ENCODE data around the gene KCNMA1. TPM values are rescaled to one million over a fixed set of nuclear protein-coding genes. Genes with fewer than 3 reads are reported as not detected.

The KCNMA1 gene
- total RNA-seq, 2 donors from 2014 or later, result 0.48 to 0.56 TPM

DNA sequence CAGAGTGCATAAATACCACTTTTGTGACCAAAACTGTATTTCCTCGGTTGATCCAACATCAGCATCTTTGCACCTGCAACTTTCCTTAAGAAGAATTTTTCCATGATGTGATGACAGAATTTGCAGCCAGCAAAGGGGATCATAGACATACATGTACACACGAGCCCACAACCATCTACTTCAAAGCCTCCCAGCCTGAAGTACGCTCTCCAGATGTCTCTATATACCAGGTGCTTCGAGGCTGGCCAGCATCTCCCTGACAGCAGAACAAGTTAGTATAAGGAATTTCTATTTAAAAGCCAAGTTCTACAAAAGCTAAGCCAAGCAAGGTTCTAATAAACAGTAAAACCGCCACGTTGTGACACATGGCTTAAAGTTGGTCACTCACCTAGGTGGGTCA lies 328.5 kb downstream of the KCNMA1 start:
- Mint-ChIP-seq H3K4me3 (no peak overlapping the region), H3K27me3 (peaks cover 5% of the 10 kb centered on the region), H3K4me1 (no peaks in the 10 kb centered on the region), H3K36me3 (ENCODE audit: low read depth) (no peaks in the 10 kb centered on the region), H3K27ac (no peak overlapping the region), H3K9me3 (no peaks in the 10 kb centered on the region)
- no peak for ATAC-seq (replicated peaks)

DNA sequence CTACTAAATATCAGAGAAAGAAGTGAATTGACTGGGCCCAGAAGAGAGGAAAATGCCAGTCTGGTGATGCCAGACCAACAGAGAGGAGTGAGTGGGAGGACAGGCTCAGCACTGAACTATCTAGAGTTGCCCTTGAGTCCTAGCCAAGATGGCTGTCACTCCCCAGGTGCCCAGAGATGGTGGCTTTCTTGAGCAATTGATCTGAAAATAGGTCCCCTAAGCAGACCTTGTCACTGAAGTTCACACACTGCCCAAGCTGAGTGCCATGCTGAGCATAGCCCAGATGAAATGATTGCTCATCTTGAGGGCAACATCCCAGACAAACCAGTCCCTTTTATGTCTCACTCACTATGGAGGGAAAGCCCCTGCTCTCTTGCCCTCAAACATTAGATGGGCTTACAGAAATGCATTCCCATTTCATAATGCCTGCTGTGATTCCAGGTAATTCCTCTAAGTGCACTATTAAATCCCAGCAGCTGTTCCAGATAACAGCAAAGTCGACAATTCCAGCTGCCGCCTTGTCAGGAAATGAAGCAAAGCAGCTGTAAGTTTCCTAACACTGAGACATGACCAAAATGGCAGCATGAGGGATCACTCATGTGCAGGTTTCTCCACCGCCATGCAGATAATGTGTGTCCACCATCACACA lies 329.4 kb downstream of the KCNMA1 start:
- peaks cover 10% of the 10 kb centered on the region for H3K27me3 Mint-ChIP-seq
- no peak overlapping the region for H3K27ac Mint-ChIP-seq
- H3K36me3 Mint-ChIP-seq (ENCODE audit: low read depth), result no peaks in the 10 kb centered on the region

DNA sequence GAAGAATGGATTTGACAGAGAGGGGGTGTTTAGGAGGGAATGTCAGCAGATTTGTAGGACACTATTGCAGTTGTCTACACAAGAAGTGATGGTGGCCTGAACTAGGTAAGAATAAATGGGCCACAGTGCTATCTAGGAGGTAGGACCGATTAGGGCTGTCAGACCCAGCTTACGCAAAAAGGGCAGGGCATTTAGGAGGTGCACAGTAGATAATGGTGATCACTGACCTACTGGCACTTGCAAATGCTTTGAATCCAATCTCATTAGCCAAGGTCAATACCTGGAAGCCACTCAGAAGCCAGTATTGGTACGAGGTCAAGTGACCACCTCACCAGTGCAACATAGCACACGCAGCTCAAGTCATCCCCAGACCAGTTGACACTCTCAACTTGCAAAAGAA lies 330.9 kb downstream of the KCNMA1 start:
- ATAC-seq (replicated peaks), result no peak
- H3K4me1 Mint-ChIP-seq, result no peaks in the 10 kb centered on the region
- no peak overlapping the region for H3K4me3 Mint-ChIP-seq
- peaks cover 3% of the 10 kb centered on the region for H3K9me3 Mint-ChIP-seq
- H3K27ac Mint-ChIP-seq, result no peak overlapping the region
- H3K36me3 Mint-ChIP-seq (ENCODE audit: low read depth), result no peaks in the 10 kb centered on the region
- peaks cover 8% of the 10 kb centered on the region for H3K27me3 Mint-ChIP-seq

More for the DNA sequence above, 329.4 kb downstream of the KCNMA1 start:
- no peaks in the 10 kb centered on the region for H3K4me1 Mint-ChIP-seq
- no peak for ATAC-seq (replicated peaks)
- H3K9me3 Mint-ChIP-seq, result no peaks in the 10 kb centered on the region
- no peak overlapping the region for H3K4me3 Mint-ChIP-seq

DNA sequence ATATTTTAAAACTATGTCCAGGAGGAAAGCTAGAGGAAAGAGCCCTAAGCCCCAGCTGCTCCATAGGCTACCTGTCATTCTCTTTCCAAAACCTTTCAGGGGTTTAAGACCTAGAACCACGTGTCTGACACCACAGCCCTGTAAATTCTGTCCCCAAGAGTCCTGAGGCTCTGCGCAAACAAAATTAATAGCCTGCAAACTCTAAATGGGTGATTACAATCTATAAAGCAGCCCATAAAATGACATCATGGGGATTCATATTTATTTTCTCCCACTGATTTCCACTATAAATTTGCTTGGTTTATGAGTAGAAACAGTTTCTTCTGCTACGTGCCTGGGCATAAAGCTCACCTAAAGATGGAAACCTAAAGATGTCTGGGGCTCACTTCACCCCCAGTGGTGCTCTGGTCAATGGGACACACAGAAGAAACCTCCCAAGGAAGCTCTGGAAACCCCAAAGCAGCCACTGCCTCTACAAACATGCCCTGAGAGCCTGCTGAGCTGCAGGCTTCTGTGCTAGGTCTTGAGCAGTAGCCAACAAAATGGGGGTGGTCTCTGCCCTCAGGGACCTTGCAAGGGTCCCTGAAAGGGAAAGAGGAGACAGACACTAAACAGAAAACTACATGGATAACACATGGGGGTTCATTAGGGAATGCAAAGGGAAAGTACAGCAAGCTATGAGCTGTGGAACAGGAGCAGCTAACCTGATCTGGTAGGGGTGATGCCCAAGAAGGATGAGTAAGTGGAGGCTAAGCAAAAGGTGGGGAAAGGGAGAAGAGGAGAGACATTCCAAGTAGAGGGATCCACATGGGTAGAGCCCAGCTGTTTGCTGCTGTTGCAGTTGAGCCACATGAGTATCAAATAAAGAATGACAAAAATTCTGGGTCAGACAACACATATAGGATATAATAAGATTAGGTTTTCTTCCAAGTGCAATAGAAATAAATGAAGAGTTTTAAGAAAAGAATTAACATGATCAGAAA lies 331.7 kb downstream of the KCNMA1 start:
- Mint-ChIP-seq H3K9me3 (peaks cover 3% of the 10 kb centered on the region), H3K27ac (no peak overlapping the region), H3K4me1 (no peaks in the 10 kb centered on the region), H3K36me3 (ENCODE audit: low read depth) (no peaks in the 10 kb centered on the region), H3K27me3 (peaks cover 8% of the 10 kb centered on the region), H3K4me3 (no peak overlapping the region)
- no peak for ATAC-seq (replicated peaks)

DNA sequence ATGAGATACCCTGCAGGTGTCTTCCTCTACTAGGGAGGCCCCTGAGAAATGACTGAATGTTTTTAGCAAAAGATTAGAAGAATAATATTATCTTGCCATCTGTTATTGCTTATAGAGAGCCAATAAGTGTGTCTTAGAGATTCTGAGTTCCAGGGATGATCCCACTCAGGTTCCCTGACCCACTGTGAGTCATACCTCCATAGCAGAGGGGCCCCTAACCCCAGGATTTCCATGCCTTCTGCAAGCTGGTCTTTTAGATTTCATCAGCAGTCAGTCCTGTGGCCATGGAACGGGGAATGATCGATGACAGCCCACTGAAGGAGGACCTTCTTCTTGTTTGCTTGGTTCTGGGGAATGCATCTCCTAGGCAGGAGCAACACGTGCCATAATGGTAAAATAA lies 333.4 kb downstream of the KCNMA1 start:
- Mint-ChIP-seq H3K27ac (no peak overlapping the region), H3K4me1 (no peaks in the 10 kb centered on the region)

DNA sequence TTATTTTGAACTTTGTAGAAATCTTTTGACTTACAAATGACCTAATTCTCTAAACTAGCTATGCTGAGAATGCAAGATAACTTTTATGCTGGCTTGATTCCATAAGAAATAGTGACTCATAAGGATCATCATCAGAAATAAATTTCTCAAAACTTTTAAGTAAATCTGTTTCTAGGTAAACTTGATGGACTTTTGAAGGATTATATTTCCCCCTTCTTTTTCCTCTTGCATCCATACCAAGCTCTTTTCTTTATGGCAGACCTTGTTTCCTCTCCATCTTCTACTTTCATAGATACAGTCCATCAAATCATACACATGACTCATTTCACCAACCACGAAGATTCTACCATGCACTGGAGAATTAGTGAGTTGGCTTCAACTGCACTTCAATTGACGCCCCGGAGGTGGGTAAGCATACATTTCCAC lies 336.3 kb downstream of the KCNMA1 start:
- Mint-ChIP-seq H3K9me3 (peaks cover 3% of the 10 kb centered on the region), H3K27ac (no peak overlapping the region), H3K36me3 (ENCODE audit: low read depth) (no peaks in the 10 kb centered on the region), H3K4me3 (no peak overlapping the region), H3K4me1 (no peaks in the 10 kb centered on the region), H3K27me3 (peaks cover 8% of the 10 kb centered on the region)
- no peak for ATAC-seq (replicated peaks)

More for the DNA sequence above, 333.4 kb downstream of the KCNMA1 start:
- Mint-ChIP-seq H3K4me3 (no peak overlapping the region), H3K27me3 (peaks cover 8% of the 10 kb centered on the region), H3K36me3 (ENCODE audit: low read depth) (no peaks in the 10 kb centered on the region), H3K9me3 (peaks cover 3% of the 10 kb centered on the region)
- ATAC-seq (replicated peaks), result no peak

GRCh38 chr10:77300682-77301302 lies 336.8 kb downstream of the KCNMA1 start:
- Mint-ChIP-seq H3K36me3 (ENCODE audit: low read depth) (no peaks in the 10 kb centered on the region), H3K9me3 (peaks cover 3% of the 10 kb centered on the region), H3K4me3 (no peak overlapping the region), H3K27ac (no peak overlapping the region), H3K4me1 (no peaks in the 10 kb centered on the region), H3K27me3 (peaks cover 5% of the 10 kb centered on the region)
- no peak for ATAC-seq (replicated peaks)

GRCh38 chr10:77299320-77299719 lies 338.3 kb downstream of the KCNMA1 start:
- ATAC-seq (replicated peaks), result no peak

DNA sequence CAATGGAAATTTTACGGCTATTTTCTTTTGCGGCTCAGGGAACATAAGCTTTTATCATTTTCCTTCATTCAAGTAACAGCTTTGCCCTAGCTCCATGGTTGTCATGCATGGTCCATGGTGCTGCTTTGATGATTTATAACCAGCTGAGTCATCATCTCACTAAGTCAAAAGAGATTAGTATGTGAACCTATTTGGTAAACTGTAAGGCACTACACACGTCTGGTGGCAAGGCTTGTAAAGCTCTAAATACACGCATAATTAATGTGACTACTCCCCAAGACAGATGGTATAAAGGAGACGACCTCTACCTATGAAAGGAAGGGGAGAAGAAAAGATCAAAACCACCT lies 340.2 kb downstream of the KCNMA1 start:
- H3K9me3 Mint-ChIP-seq, result no peaks in the 10 kb centered on the region
- H3K27ac Mint-ChIP-seq, result no peak overlapping the region
- H3K4me1 Mint-ChIP-seq, result no peaks in the 10 kb centered on the region
- no peaks in the 10 kb centered on the region for H3K36me3 Mint-ChIP-seq (ENCODE audit: low read depth)
- H3K27me3 Mint-ChIP-seq, result peaks cover 3% of the 10 kb centered on the region
- H3K4me3 Mint-ChIP-seq, result no peak overlapping the region
- ATAC-seq (replicated peaks), result no peak

More at GRCh38 chr10:77299320-77299719, 338.3 kb downstream of the KCNMA1 start:
- H3K27ac Mint-ChIP-seq, result no peak overlapping the region
- H3K27me3 Mint-ChIP-seq, result peaks cover 5% of the 10 kb centered on the region
- H3K4me3 Mint-ChIP-seq, result no peak overlapping the region
- no peaks in the 10 kb centered on the region for H3K4me1 Mint-ChIP-seq
- peaks cover 3% of the 10 kb centered on the region for H3K9me3 Mint-ChIP-seq
- no peaks in the 10 kb centered on the region for H3K36me3 Mint-ChIP-seq (ENCODE audit: low read depth)

DNA sequence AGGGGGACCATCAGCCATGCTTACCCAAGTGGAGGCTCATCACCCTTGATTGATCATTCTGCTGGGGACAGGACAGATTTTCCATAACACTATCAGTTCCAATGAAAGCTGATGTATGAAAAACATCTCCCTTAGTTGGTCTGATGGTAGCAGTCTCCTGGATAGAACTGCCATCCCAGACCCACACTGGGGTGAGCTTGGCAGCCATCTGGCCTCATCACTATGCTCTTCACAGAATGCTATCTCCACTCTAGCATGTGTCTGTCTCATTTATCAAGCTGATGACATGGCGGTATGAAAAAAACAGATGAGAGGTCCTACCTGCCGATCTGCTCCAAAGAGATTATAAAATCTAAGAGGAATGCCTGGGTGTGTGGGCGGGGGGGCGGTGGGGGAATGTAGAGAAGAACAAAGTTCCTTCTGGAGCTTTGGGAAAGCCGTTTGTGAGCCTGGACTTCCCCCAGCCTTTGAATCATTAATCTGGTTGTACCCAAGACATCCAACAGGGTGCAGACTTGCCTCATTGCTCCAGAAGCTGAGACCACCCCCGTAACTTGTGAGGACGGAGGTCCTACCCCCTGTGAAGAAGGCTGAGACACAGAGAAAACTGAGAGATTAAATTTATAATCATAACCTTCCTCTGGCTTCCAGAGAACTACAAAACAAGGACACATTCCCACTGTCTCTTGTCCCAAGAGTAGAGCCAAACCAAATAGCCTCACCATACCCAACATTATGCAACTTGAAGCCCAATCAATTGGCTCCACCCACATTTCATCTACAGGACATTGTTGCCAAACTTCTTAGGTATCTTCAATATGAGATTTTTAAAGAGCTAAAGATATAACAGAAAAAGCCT lies 340.8 kb downstream of the KCNMA1 start:
- Mint-ChIP-seq H3K36me3 (ENCODE audit: low read depth) (no peaks in the 10 kb centered on the region), H3K27me3 (peaks cover 3% of the 10 kb centered on the region), H3K9me3 (no peaks in the 10 kb centered on the region), H3K4me3 (no peak overlapping the region), H3K4me1 (no peaks in the 10 kb centered on the region), H3K27ac (no peak overlapping the region)
- no peak for ATAC-seq (replicated peaks)

DNA sequence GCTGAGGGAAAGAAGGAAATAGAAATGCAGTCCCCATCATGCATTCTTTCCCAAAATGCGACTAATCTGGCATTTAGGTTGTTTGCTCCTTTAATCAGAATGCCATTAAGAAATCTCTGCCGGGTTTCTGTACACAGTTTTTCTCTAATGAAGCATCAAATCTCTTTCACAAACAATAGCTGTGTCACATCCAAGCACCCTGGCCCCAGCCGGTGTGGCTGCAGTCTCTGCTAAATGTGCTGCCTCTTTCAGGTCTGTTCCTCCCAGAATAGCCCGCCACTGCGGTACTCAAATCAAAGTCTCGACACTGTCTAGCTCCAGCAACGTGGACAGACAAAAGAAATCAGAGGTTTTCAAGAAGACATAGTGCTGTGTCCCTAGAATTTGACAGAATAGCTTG lies 343.8 kb downstream of the KCNMA1 start:
- H3K36me3 Mint-ChIP-seq (ENCODE audit: low read depth), result no peaks in the 10 kb centered on the region
- H3K9me3 Mint-ChIP-seq, result no peaks in the 10 kb centered on the region

DNA sequence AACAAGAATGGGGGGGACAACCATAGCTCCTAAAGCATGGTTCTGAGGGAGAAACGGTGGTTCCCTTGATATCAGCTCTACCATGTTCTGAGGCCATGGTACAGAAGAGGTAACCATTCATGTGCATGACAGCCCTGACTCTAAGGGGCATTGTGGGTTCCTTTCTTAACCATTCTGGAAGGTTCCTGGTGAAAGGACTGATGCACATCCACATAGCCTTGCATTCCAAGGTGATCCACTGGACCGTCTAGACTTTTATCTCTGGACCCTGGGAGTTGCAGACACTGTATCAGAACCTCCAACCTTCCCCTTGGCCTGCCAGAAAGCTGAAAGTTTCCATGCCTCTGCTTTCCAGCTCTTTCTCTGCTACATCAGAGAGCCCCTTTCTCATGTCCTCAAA lies 344.3 kb downstream of the KCNMA1 start:
- Mint-ChIP-seq H3K27me3 (peaks cover 8% of the 10 kb centered on the region), H3K36me3 (ENCODE audit: low read depth) (no peaks in the 10 kb centered on the region), H3K27ac (no peak overlapping the region), H3K4me1 (no peaks in the 10 kb centered on the region), H3K4me3 (no peak overlapping the region), H3K9me3 (no peaks in the 10 kb centered on the region)
- ATAC-seq (replicated peaks), result no peak

More for the DNA sequence above, 343.8 kb downstream of the KCNMA1 start:
- Mint-ChIP-seq H3K4me3 (no peak overlapping the region), H3K4me1 (no peaks in the 10 kb centered on the region), H3K27ac (no peak overlapping the region), H3K27me3 (peaks cover 8% of the 10 kb centered on the region)
- no peak for ATAC-seq (replicated peaks)

GRCh38 chr10:77291596-77292505 lies 345.8 kb downstream of the KCNMA1 start:
- Mint-ChIP-seq H3K36me3 (ENCODE audit: low read depth) (no peaks in the 10 kb centered on the region), H3K27me3 (peaks cover 8% of the 10 kb centered on the region), H3K4me3 (no peak overlapping the region), H3K9me3 (no peaks in the 10 kb centered on the region), H3K4me1 (no peaks in the 10 kb centered on the region), H3K27ac (no peak overlapping the region)
- ATAC-seq (replicated peaks), result no peak

Measured in activated T-helper 17 cell treated with anti-CD3 and anti-CD28 coated beads, Interleukin-2, amount 50 U/mL, for 72 hours (primary cell).